ENCODE data around the gene TREH. TPM values are rescaled to one million over a fixed set of nuclear protein-coding genes. Genes with fewer than 3 reads are reported as not detected.

TREH gene
- total RNA-seq, 2 donors from 2014 or later, result 2.0 TPM; not detected in 1

DNA sequence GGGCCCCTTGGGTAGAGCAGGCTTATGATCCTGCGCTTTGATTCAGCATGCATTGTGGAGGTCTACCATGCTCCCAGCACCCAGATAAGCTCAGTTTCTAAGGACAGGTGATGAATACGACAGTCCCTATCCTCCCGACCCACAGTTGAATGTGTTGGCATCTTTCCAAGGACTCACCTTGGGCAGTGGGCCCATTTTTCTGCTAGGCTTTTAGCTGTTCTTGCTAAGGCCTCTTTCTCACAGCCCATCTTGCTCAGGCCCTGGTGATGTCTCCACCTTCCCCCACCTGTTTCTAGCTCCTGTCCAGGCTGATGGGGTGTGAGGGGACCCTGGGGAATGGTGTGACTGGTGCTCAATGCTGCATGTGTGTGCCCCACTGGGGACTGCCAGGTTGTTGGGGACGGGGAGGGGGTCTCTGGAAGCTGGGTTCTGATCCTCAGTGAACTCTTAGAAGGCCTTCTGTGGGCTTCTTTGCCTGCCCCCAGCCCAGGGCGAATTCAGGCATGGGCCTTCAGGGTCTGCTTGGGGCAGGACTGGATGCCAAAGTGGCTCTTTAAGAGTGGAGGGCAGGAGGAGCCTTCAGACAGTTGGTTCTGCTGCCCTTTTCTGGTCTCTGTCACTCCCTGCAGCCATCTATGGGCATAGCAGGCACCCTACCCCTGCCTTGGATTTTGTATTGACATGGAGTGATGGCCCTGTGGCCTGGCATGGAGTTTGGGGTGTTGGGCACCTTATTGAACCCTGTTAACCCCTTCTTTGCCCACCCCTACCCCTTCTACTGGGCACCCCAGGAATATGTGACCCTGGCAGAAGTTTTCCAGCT lies 38.9 kb downstream of the TREH start:
- Histone ChIP-seq H3K9me3 (no peaks in the 10 kb centered on the region), H3K36me3 (replicated peaks in 1 of 2; ENCODE audit: insufficient read depth in 1 of 2, low read depth in 2 of 2) (peaks cover 0 to 4% of the 10 kb centered on the region in 2 donors), H3K4me1 (peaks cover 48% of the 10 kb centered on the region), H3K27ac (no peak overlapping the region), H3K4me3 (no peak overlapping the region), H3K27me3 (no peaks in the 10 kb centered on the region)
- peak in 2 of 4 donors; percentile 56 to 62 for DNase-seq
- intact Hi-C loops (cut with DNase I), result no loop called here
- ATAC-seq, result no peak
- TF ChIP-seq, protein P1, sequence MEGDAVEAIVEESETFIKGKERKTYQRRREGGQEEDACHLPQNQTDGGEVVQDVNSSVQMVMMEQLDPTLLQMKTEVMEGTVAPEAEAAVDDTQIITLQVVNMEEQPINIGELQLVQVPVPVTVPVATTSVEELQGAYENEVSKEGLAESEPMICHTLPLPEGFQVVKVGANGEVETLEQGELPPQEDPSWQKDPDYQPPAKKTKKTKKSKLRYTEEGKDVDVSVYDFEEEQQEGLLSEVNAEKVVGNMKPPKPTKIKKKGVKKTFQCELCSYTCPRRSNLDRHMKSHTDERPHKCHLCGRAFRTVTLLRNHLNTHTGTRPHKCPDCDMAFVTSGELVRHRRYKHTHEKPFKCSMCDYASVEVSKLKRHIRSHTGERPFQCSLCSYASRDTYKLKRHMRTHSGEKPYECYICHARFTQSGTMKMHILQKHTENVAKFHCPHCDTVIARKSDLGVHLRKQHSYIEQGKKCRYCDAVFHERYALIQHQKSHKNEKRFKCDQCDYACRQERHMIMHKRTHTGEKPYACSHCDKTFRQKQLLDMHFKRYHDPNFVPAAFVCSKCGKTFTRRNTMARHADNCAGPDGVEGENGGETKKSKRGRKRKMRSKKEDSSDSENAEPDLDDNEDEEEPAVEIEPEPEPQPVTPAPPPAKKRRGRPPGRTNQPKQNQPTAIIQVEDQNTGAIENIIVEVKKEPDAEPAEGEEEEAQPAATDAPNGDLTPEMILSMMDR (IDR thresholded peaks at IDR 0.05), result peak in 3 of 7 experiments; percentile 17 to 23 (median 19)
- no peak for TF ChIP-seq POLR2A (IDR thresholded peaks at IDR 0.05)
- 39 to 59% methylated on average over 3 to 4 of the region's 5 CpGs for WGBS, 2 donors

GRCh38 chr11:118639899-118640298 lies 39.6 kb downstream of the TREH start:
- no peak overlapping the region for H3K27ac ChIP-seq
- H3K27me3 ChIP-seq, result no peaks in the 10 kb centered on the region
- H3K4me1 ChIP-seq, result peaks cover 55% of the 10 kb centered on the region
- ATAC-seq (no peak), DNase-seq (no peak)
- no peaks in the 10 kb centered on the region for H3K9me3 ChIP-seq
- TF ChIP-seq, protein P1 (IDR thresholded peaks at IDR 0.05), result no peak
- TF ChIP-seq POLR2A (IDR thresholded peaks at IDR 0.05), result no peak
- H3K4me3 ChIP-seq, result no peak overlapping the region
- peaks cover 0 to 3% of the 10 kb centered on the region in 2 donors for H3K36me3 ChIP-seq (replicated peaks in 1 of 2; ENCODE audit: insufficient read depth in 1 of 2, low read depth in 2 of 2)
- intact Hi-C loops (cut with DNase I), result no loop called here
- WGBS, 2 donors, result 91 to 93% methylated on average over 4 of the region's 4 CpGs

GRCh38 chr11:118638726-118639125 lies 40.7 kb downstream of the TREH start:
- TF ChIP-seq, protein P1 (IDR thresholded peaks at IDR 0.05), result no peak
- TF ChIP-seq POLR2A (IDR thresholded peaks at IDR 0.05), result no peak
- 90 to 97% methylated on average over 6 of the region's 6 CpGs for WGBS, 2 donors
- Histone ChIP-seq H3K27ac (no peak overlapping the region), H3K36me3 (replicated peaks in 1 of 2; ENCODE audit: insufficient read depth in 1 of 2, low read depth in 2 of 2) (no peaks in the 10 kb centered on the region), H3K27me3 (no peaks in the 10 kb centered on the region), H3K4me3 (no peak overlapping the region), H3K4me1 (peaks cover 62% of the 10 kb centered on the region), H3K9me3 (no peaks in the 10 kb centered on the region)
- no peak for DNase-seq
- no peak for ATAC-seq
- intact Hi-C loops (cut with DNase I), result no loop called here

GRCh38 chr11:118636569-118637290 lies 42.7 kb downstream of the TREH start:
- DNase-seq (no peak), ATAC-seq (no peak)
- intact Hi-C loops (cut with DNase I), result no loop called here
- peaks cover 48% of the 10 kb centered on the region for H3K4me1 ChIP-seq
- no peak for TF ChIP-seq POLR2A (IDR thresholded peaks at IDR 0.05)
- TF ChIP-seq, protein P1 (IDR thresholded peaks at IDR 0.05), result no peak
- no peak overlapping the region for H3K27ac ChIP-seq
- H3K4me3 ChIP-seq, result no peak overlapping the region
- no peaks in the 10 kb centered on the region for H3K9me3 ChIP-seq
- no peaks in the 10 kb centered on the region for H3K36me3 ChIP-seq (replicated peaks in 1 of 2; ENCODE audit: insufficient read depth in 1 of 2, low read depth in 2 of 2)
- 74 to 78% methylated on average over 8 of the region's 8 CpGs for WGBS, 2 donors
- H3K27me3 ChIP-seq, result no peaks in the 10 kb centered on the region

Measured in body of pancreas (tissue), 4 donors.